ENCODE results near the gene SART1. TPM values are rescaled to one million over a fixed set of nuclear protein-coding genes. Genes with fewer than 3 reads are reported as not detected.

SART1 gene
- total RNA-seq, 1 experiment from 2014 or later = 74.6 TPM

- Histone ChIP-seq H3K9me3 (ENCODE audit: insufficient read depth, low read depth) (no peaks in the 10 kb centered on the region), H3K79me2 (ENCODE audit: low read depth) (peaks cover 42% of the 10 kb centered on the region), H3K4me1 (replicated peaks; ENCODE audit: insufficient read depth) (peaks cover 49% of the 10 kb centered on the region), H3F3A (ENCODE audit: insufficient read depth, low read depth) (peaks cover 39% of the 10 kb centered on the region; the same call in 1 of the 2 replicates), H4K20me1 (ENCODE audit: insufficient read depth) (no peaks in the 10 kb centered on the region), H3K4me3 (peak within 1 kb of the TSS; percentile 89), H2AFZ (peak within 1 kb of the TSS; percentile 80), H3K4me2 (peak within 1 kb of the TSS; percentile 94), H3K36me3 (ENCODE audit: low read depth) (peaks cover 6% of the 10 kb centered on the region; the same call in 1 of the 2 replicates), H3K27ac (peak within 1 kb of the TSS; percentile 90), H3K9me2 (ENCODE audit: insufficient read depth) (no peaks in the 10 kb centered on the region), H3K27me3 (ENCODE audit: insufficient read depth, low read depth) (no peaks in the 10 kb centered on the region)
- BruUV-seq (replicated peaks) = no TSS peak
- CTCF ChIA-PET = interaction anchor here (0.6 kb wide), 1 partner anchor 32 kb away, joined by 3 read pairs; no protein-coding TSS in a partner anchor
- intact Hi-C loops (cut with micrococcal nuclease; ENCODE audit: unreplicated experiment) = loop anchor here (1.0 to 5.0 kb wide), 3 partner anchors 31 to 362 kb away; partner anchors contain the start of genes FIBP, LTBP3 and SART1
- POLR2A ChIA-PET (ENCODE audit: unreplicated experiment) = interaction anchor here (0.6 kb wide), 1 partner anchor 19 kb away, joined by 5 read pairs; no protein-coding TSS in a partner anchor
- peak; percentile 91 to 99 for DNase-seq
- TF ChIP-seq EZH2 (IDR thresholded peaks at IDR 0.05; ENCODE audit: low read depth) = no peak
- TF ChIP-seq CTCF (conservative IDR thresholded peaks at IDR 0.05) = no peak
These were observed 42.4 kb upstream of the SART1 start, which contains the start of gene DRAP1 for GRCh38 chr11:65919141-65919572. Gene DRAP1 (plus strand): TSS chr11:65919426. CDS start chr11:65919502, 76 bp downstream.

GRCh38 chr11:65919573-65920371, 41.8 kb upstream of the SART1 start:
- H3K9me2 ChIP-seq (ENCODE audit: insufficient read depth) = no peaks in the 10 kb centered on the region

More at GRCh38 chr11:65919573-65920371, 41.8 kb upstream of the SART1 start:
- H3K9me3 ChIP-seq (ENCODE audit: insufficient read depth, low read depth) = no peaks in the 10 kb centered on the region
- H2AFZ ChIP-seq = peak overlapping the region; percentile 80
- DNase-seq = peak in 1 of 2 experiments; percentile 50
- peaks cover 42% of the 10 kb centered on the region for H3K79me2 ChIP-seq (ENCODE audit: low read depth)
- intact Hi-C loops (cut with micrococcal nuclease; ENCODE audit: unreplicated experiment) = loop anchor here (1.0 to 5.0 kb wide), 3 partner anchors 31 to 362 kb away; partner anchors contain the start of genes FIBP, LTBP3 and SART1
- H3K4me3 ChIP-seq = peak overlapping the region; percentile 83
- peak overlapping the region; percentile 94 for H3K4me2 ChIP-seq
- TF ChIP-seq EZH2 (IDR thresholded peaks at IDR 0.05; ENCODE audit: low read depth) = no peak
- no peak for TF ChIP-seq CTCF (conservative IDR thresholded peaks at IDR 0.05)
- CTCF ChIA-PET = interaction anchor here (0.6 kb wide), 1 partner anchor 32 kb away, joined by 3 read pairs; no protein-coding TSS in a partner anchor
- peaks cover 44% of the 10 kb centered on the region for H3K4me1 ChIP-seq (replicated peaks; ENCODE audit: insufficient read depth)
- peaks cover 6% of the 10 kb centered on the region; the same call in 1 of the 2 replicates for H3K36me3 ChIP-seq (ENCODE audit: low read depth)
- no peaks in the 10 kb centered on the region for H4K20me1 ChIP-seq (ENCODE audit: insufficient read depth)
- peaks cover 39% of the 10 kb centered on the region; the same call in 1 of the 2 replicates for H3F3A ChIP-seq (ENCODE audit: insufficient read depth, low read depth)
- BruUV-seq (replicated peaks) = no TSS peak
- POLR2A ChIA-PET (ENCODE audit: unreplicated experiment) = interaction anchor here (0.6 to 0.7 kb wide), 2 partner anchors 19 to 40 kb away, joined by 4 to 5 read pairs; no protein-coding TSS in a partner anchor
- no peak overlapping the region for H3K27ac ChIP-seq
- no peaks in the 10 kb centered on the region for H3K27me3 ChIP-seq (ENCODE audit: insufficient read depth, low read depth)

All from PC-9 (cell line).